Lung (tissue), 12 donors: ENCODE results near the gene ZNF282. TPM values are rescaled to one million over a fixed set of nuclear protein-coding genes. Genes with fewer than 3 reads are reported as not detected.

ENCODE experiments used
- ATAC-seq: fragments of 200-7000 bp; cut with Tn5 transposase; one replicate; pipeline ENCODE4 v1.9.1; 2020; ENCODE audit warnings: moderate number of reproducible peaks; ENCODE audit not compliant: insufficient read depth, low FRiP score
- DNase-seq, 3 donors: peaks; one replicate each; pipeline ENCODE4 v3.0.0-alpha.2; 2013 to 2017
- H3K27ac ChIP-seq, 2 donors: one replicate each; pipeline ENCODE4 v1.5.1; 2013; ENCODE audit warnings: mild to moderate bottlenecking in 2 of 2, moderate library complexity in 2 of 2, control low read depth in 1 of 2, inconsistent platforms in 1 of 2, low read depth in 1 of 2, low read length in 1 of 2
- H3K27me3 ChIP-seq, 3 donors: one replicate each; pipeline ENCODE4 v1.5.1; 2013; ENCODE audit warnings: low read length in 2 of 3; ENCODE audit not compliant: control insufficient read depth in 3 of 3, insufficient read depth in 3 of 3
- H3K36me3 ChIP-seq, 4 donors: one replicate each; pipeline ENCODE4 v1.5.1; 2013; ENCODE audit warnings: low read length in 4 of 4, mild to moderate bottlenecking in 1 of 4, moderate library complexity in 1 of 4; ENCODE audit not compliant: control insufficient read depth in 4 of 4, insufficient read depth in 4 of 4
- H3K4me1 ChIP-seq, 5 donors: one replicate each; pipeline ENCODE4 v1.5.1; 2013; ENCODE audit warnings: low read length in 5 of 5, mild to moderate bottlenecking in 2 of 5, moderate library complexity in 1 of 5; ENCODE audit not compliant: control insufficient read depth in 5 of 5, insufficient read depth in 5 of 5
- H3K4me3 ChIP-seq: one replicate; pipeline ENCODE4 v1.5.1; 2013; ENCODE audit warnings: mild to moderate bottlenecking, control low read depth, moderate library complexity
- H3K9ac ChIP-seq, 2 donors: one replicate each; pipeline ENCODE4 v1.5.1; 2013; ENCODE audit warnings: low read length in 2 of 2, control low read depth in 1 of 2; ENCODE audit not compliant: insufficient read depth in 1 of 2
- H3K9me3 ChIP-seq, 4 donors: one replicate each; pipeline ENCODE4 v1.5.1; 2013; ENCODE audit warnings: low read length in 3 of 4, mild to moderate bottlenecking in 1 of 4, moderate library complexity in 1 of 4; ENCODE audit not compliant: control insufficient read depth in 4 of 4, insufficient read depth in 3 of 4
- CTCF ChIP-seq: IDR thresholded peaks from 2 replicates; pipeline ENCODE4 v1.5.1; 2012; ENCODE audit warnings: mild to moderate bottlenecking; ENCODE audit errors: control extremely low read depth, extremely low read depth
- WGBS, 2 donors: extraction: QIAGEN DNeasy Blood & Tissue Kit; methylation state at CpG; one replicate each; pipeline ENCODE4 v1.1.7; 2013; 5-methylcytosine and 5-hydroxymethylcytosine counted together
- polyA plus RNA-seq, 2 donors: library from polyadenylated mRNA; stranded (reverse); fragments of 200-250 nt; gene quantifications; one replicate each; pipeline ENCODE4 v1.2.1, GENCODE V29; 2013
- total RNA-seq, 2 donors: library from RNA; depleted of rRNA in 1 of 2; stranded (reverse); fragments of >200 nt in 1 of 2; gene quantifications; one replicate each; pipeline ENCODE4 v1.2.1, GENCODE V29; 2014 to 2021
- donor health status: control.
- donor health status: control.
- donor health status: Bipolar disorder and iron deficiency.
- donor health status: healthy.
- donor health status: DM: yes; HTN: yes; CAD: no.

Gene ZNF282
- total and polyA plus RNA-seq, 4 donors = 8.7 to 35.8 (median 17.9) TPM

- no peaks in the 10 kb centered on the region for H3K9me3 ChIP-seq
- peaks cover 21 to 34% (median 27%) of the 10 kb centered on the region in 4 donors for H3K36me3 ChIP-seq
- no peak overlapping the region for H3K4me3 ChIP-seq
- H3K4me1 ChIP-seq = peaks cover 0 to 4% (median 1%) of the 10 kb centered on the region in 5 donors
- ATAC-seq (no peak), DNase-seq (no peak)
- 93 to 96% methylated on average over 2 of the region's 2 CpGs for WGBS, 2 donors
- no peaks in the 10 kb centered on the region for H3K27me3 ChIP-seq
- no peak for TF ChIP-seq CTCF
- no peak overlapping the region for H3K9ac ChIP-seq
- H3K27ac ChIP-seq = no peak overlapping the region
Measured at GRCh38 chr7:149175150-149175549, 20.2 kb upstream of the ZNF282 start.

GRCh38 chr7:149179241-149179640 lies 16.1 kb upstream of the ZNF282 start:
- no peak for ATAC-seq
- H3K27ac ChIP-seq = no peak overlapping the region
- no peak overlapping the region for H3K4me3 ChIP-seq
- no peak for TF ChIP-seq CTCF
- H3K9ac ChIP-seq = no peak overlapping the region
- DNase-seq = no peak
- H3K36me3 ChIP-seq = peaks cover 18 to 33% (median 22%) of the 10 kb centered on the region in 4 donors
- peaks cover 0 to 16% (median 3%) of the 10 kb centered on the region in 5 donors for H3K4me1 ChIP-seq
- no peaks in the 10 kb centered on the region for H3K27me3 ChIP-seq
- 98% methylated on average over 19 of the region's 19 CpGs for WGBS, 2 donors
- no peaks in the 10 kb centered on the region for H3K9me3 ChIP-seq

GRCh38 chr7:149180722-149181449 lies 14.5 kb upstream of the ZNF282 start:
- no peaks in the 10 kb centered on the region for H3K9me3 ChIP-seq
- no peak for ATAC-seq
- no peak overlapping the region for H3K4me3 ChIP-seq
- no peak overlapping the region for H3K9ac ChIP-seq
- H3K4me1 ChIP-seq = peaks cover 0 to 16% (median 3%) of the 10 kb centered on the region in 5 donors
- H3K36me3 ChIP-seq = peaks cover 18 to 30% (median 22%) of the 10 kb centered on the region in 4 donors
- no peak overlapping the region for H3K27ac ChIP-seq
- no peak for TF ChIP-seq CTCF
- peak in 1 of 3 donors; percentile 35 for DNase-seq
- H3K27me3 ChIP-seq = no peaks in the 10 kb centered on the region

GRCh38 chr7:149181450-149181790 lies 13.9 kb upstream of the ZNF282 start:
- ATAC-seq (no peak), DNase-seq (no peak)
- H3K9ac ChIP-seq = no peak overlapping the region
- peaks cover 0 to 16% (median 3%) of the 10 kb centered on the region in 5 donors for H3K4me1 ChIP-seq
- H3K27me3 ChIP-seq = no peaks in the 10 kb centered on the region
- H3K36me3 ChIP-seq = peaks cover 18 to 25% (median 21%) of the 10 kb centered on the region in 4 donors
- no peaks in the 10 kb centered on the region for H3K9me3 ChIP-seq
- no peak overlapping the region for H3K27ac ChIP-seq
- no peak overlapping the region for H3K4me3 ChIP-seq
- TF ChIP-seq CTCF = no peak
